WTC11 (cell line): Measurements from ENCODE around the gene ST6GALNAC2. TPM values are rescaled to one million over a fixed set of nuclear protein-coding genes. Genes with fewer than 3 reads are reported as not detected.
A peak's percentile ranks its signal among the peaks of the same experiment; 100 is the strongest.

Experiments
- ATAC-seq: fragments of 200-7000 bp; cut with Tn5 transposase; 2 replicates; pipeline ENCODE4 v1.10.0; 2021; ENCODE audit warnings: mild to moderate bottlenecking, moderate library complexity
- CTCF ChIA-PET: fragments of 300-600 bp; sonication (Branson Sonifier 250); formaldehyde crosslinking; loops from one replicate; lab custom pipeline; 2021; ENCODE audit warnings: antibody characterized with exemption; lab: Charles Lee
- POLR2A ChIA-PET: fragments of 350-600 bp; sonication (Branson Sonifier 250); formaldehyde crosslinking; loops from one replicate; lab custom pipeline; 2021; ENCODE audit warnings: antibody characterized with exemption; lab: Charles Lee
- DNase-seq: peaks from one replicate; pipeline ENCODE4 v3.0.0; 2021; ENCODE audit warnings: low spot score
- H3K27ac Mint-ChIP-seq: 2 replicates; pipeline ENCODE4 v1.8.0; 2021; ENCODE audit warnings: mixed read lengths
- H3K27me3 Mint-ChIP-seq: 2 replicates; pipeline ENCODE4 v1.8.0; 2021; ENCODE audit warnings: low read depth, mild to moderate bottlenecking, moderate library complexity, mixed read lengths
- H3K36me3 Mint-ChIP-seq: 2 replicates; pipeline ENCODE4 v1.8.0; 2021; ENCODE audit warnings: mixed read lengths
- H3K4me1 Mint-ChIP-seq: 2 replicates; pipeline ENCODE4 v1.8.0; 2022; ENCODE audit warnings: mixed read lengths
- H3K4me3 Mint-ChIP-seq: 2 replicates; pipeline ENCODE4 v1.8.0; 2021; ENCODE audit warnings: mild to moderate bottlenecking, moderate library complexity, mixed read lengths
- H3K9me3 Mint-ChIP-seq: 2 replicates; pipeline ENCODE4 v1.8.0; 2021; ENCODE audit warnings: mixed read lengths
- AR ChIP-seq: fragments of 250-450 bp; sonication (Bioruptor Pico); IDR thresholded peaks from 2 replicates; pipeline ENCODE4 v1.9.0; 2021; ENCODE audit warnings: mild to moderate bottlenecking
- ATF2 ChIP-seq: sonication (generic); formaldehyde crosslinking; IDR thresholded peaks from 2 replicates; pipeline ENCODE4 v1.8.1; 2022; ENCODE audit warnings: low read depth, missing genetic modification reagents, borderline replicate concordance
- CREB1 ChIP-seq: sonication (generic); formaldehyde crosslinking; IDR thresholded peaks from 2 replicates; pipeline ENCODE4 v1.8.0; 2023; ENCODE audit warnings: mild to moderate bottlenecking, missing genetic modification reagents
- CREM ChIP-seq: sonication (generic); formaldehyde crosslinking; IDR thresholded peaks from 2 replicates; pipeline ENCODE4 v1.8.1; 2022; ENCODE audit warnings: mild to moderate bottlenecking, missing genetic modification reagents, moderate library complexity
- ETV6 ChIP-seq: sonication (generic); formaldehyde crosslinking; IDR thresholded peaks from 2 replicates; pipeline ENCODE4 v1.8.1; 2022; ENCODE audit warnings: mild to moderate bottlenecking, missing genetic modification reagents
- FOXK1 ChIP-seq: sonication (generic); formaldehyde crosslinking; IDR thresholded peaks from 2 replicates; pipeline ENCODE4 v1.8.0; 2022; ENCODE audit warnings: mild to moderate bottlenecking, moderate library complexity, missing genetic modification reagents
- FOXP1 ChIP-seq: sonication (generic); formaldehyde crosslinking; IDR thresholded peaks from 2 replicates; pipeline ENCODE4 v1.8.0; 2022; ENCODE audit warnings: missing genetic modification reagents, mild to moderate bottlenecking, moderate library complexity, borderline replicate concordance
- GABPB1 ChIP-seq: sonication (generic); formaldehyde crosslinking; IDR thresholded peaks from 2 replicates; pipeline ENCODE4 v1.8.1; 2023; ENCODE audit warnings: mild to moderate bottlenecking, missing genetic modification reagents
- MXD4 ChIP-seq: fragments of 250-450 bp; sonication (Bioruptor Pico); IDR thresholded peaks from 2 replicates; pipeline ENCODE4 v1.8.0; 2021; ENCODE audit warnings: mild to moderate bottlenecking, moderate library complexity, borderline replicate concordance
- NR3C1 ChIP-seq: sonication (generic); formaldehyde crosslinking; conservative IDR thresholded peaks from 2 replicates; pipeline ENCODE4 v1.8.1; 2023; ENCODE audit warnings: low read depth, mild to moderate bottlenecking, missing genetic modification reagents
- OVOL2 ChIP-seq: fragments of 250-450 bp; sonication (Bioruptor Pico); IDR thresholded peaks from 2 replicates; pipeline ENCODE4 v1.9.0; 2021; ENCODE audit warnings: mild to moderate bottlenecking, borderline replicate concordance
- SMAD4 ChIP-seq: sonication (generic); formaldehyde crosslinking; IDR thresholded peaks from 2 replicates; pipeline ENCODE4 v1.8.0; 2022; ENCODE audit warnings: mild to moderate bottlenecking, missing genetic modification reagents
- TEAD1 ChIP-seq: sonication (generic); formaldehyde crosslinking; IDR thresholded peaks from 2 replicates; pipeline ENCODE4 v1.8.0; 2022; ENCODE audit warnings: mild to moderate bottlenecking, missing genetic modification reagents
- ZBTB21 ChIP-seq: sonication (generic); formaldehyde crosslinking; IDR thresholded peaks from 2 replicates; pipeline ENCODE4 v1.8.1; 2023; ENCODE audit warnings: mild to moderate bottlenecking, missing genetic modification reagents, borderline replicate concordance
- ZNF396 ChIP-seq: fragments of 250-450 bp; sonication (Bioruptor Pico); IDR thresholded peaks from 2 replicates; pipeline ENCODE4 v1.8.0; 2021; ENCODE audit warnings: mild to moderate bottlenecking, moderate library complexity, borderline replicate concordance
- ZNF423 ChIP-seq: fragments of 250-450 bp; sonication (Bioruptor Pico); IDR thresholded peaks from 2 replicates; pipeline ENCODE4 v2.1.2; 2022; ENCODE audit warnings: mild to moderate bottlenecking, moderate library complexity
- total RNA-seq: library from RNA; stranded (reverse); gene quantifications from 3 replicates; pipeline ENCODE4 v1.2.3, GENCODE V29; 2021
- TF ChIP-seq, protein P1 (sequence below): sonication (generic); formaldehyde crosslinking; IDR thresholded peaks from 2 replicates; pipeline ENCODE4 v1.8.1; 2023; ENCODE audit warnings: mild to moderate bottlenecking, moderate library complexity, missing genetic modification reagents
- TF ChIP-seq, protein P2 (sequence below): sonication (generic); formaldehyde crosslinking; IDR thresholded peaks from 2 replicates; pipeline ENCODE4 v1.8.1; 2022; ENCODE audit warnings: mild to moderate bottlenecking, moderate library complexity, missing genetic modification reagents
- TF ChIP-seq, protein P3 (sequence below): fragments of 250-450 bp; sonication (Bioruptor Pico); IDR thresholded peaks from 2 replicates; pipeline ENCODE4 v1.9.0; 2021; ENCODE audit warnings: mild to moderate bottlenecking, borderline replicate concordance

The ST6GALNAC2 gene
- total RNA-seq, 1 experiment from 2014 or later = not detected

DNA sequence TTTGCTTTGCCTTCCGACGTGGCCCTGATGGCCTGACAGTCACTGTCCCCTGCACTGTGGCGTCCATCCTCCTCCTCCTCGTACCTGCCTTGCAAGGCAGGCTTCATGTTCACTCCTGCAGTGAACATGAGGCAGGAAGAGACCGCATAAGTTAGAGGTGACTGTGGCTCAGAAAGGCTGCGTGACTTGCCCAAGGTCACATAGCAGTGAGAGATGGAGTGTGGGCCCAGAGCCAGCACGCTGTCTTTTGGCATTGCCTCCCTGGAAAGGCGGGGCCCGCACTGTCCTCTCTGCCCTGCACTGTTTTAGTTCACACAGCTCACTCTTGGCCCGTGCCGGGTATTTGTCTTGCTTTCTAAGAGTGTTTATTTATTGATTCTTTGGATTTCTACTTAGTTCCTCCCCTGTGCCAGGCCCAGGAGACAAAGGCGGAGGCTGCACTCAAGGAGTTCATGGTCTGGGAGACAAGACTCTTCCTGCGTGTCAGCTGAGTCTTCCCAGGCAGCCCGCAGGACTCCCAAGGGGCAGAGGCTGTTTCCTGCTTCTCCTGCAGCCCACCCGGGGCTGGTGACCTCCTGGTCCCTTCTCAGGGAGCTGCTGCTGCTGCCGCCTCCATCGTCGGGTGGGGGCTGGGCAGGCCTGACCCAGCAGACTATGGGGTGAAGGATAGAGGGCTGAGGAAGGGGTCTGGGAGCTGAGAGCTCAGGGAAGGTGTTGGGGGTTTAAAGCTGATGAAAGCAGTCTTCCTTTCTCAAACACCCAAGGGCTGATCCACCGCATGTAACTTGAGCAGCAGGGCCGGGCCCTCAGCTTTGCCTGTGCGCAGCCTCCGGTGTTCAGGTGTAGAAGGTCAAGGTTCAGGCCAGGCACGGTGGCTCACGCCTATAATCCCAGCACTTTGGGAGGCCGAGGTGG is 60.8 kb downstream of the ST6GALNAC2 start:
- TF ChIP-seq GABPB1 (CRISPR knock-in tag) (peak; percentile 36), ATF2 (CRISPR knock-in tag) (no peak), FOXK1 (CRISPR knock-in tag) (no peak), CREB1 (CRISPR knock-in tag) (no peak)
- TF ChIP-seq, protein P1, sequence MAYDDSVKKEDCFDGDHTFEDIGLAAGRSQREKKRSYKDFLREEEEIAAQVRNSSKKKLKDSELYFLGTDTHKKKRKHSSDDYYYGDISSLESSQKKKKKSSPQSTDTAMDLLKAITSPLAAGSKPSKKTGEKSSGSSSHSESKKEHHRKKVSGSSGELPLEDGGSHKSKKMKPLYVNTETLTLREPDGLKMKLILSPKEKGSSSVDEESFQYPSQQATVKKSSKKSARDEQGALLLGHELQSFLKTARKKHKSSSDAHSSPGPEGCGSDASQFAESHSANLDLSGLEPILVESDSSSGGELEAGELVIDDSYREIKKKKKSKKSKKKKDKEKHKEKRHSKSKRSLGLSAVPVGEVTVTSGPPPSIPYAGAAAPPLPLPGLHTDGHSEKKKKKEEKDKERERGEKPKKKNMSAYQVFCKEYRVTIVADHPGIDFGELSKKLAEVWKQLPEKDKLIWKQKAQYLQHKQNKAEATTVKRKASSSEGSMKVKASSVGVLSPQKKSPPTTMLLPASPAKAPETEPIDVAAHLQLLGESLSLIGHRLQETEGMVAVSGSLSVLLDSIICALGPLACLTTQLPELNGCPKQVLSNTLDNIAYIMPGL (CRISPR knock-in tag) = no peak
- no peaks in the 10 kb centered on the region for H3K36me3 Mint-ChIP-seq
- H3K27ac Mint-ChIP-seq = 0 out of 2 replicates have a peak overlapping the region, but pooled peaks have one; percentile 46
- no peak overlapping the region for H3K4me3 Mint-ChIP-seq
- H3K4me1 Mint-ChIP-seq = peaks cover 21% of the 10 kb centered on the region
- no peaks in the 10 kb centered on the region for H3K9me3 Mint-ChIP-seq
- no peak for ATAC-seq
- H3K27me3 Mint-ChIP-seq = peaks cover 23% of the 10 kb centered on the region
- DNase-seq = no peak
- POLR2A ChIA-PET = no interaction called here
- CTCF ChIA-PET = interaction anchor here (0.5 to 4.6 kb wide), 10 partner anchors 12 to 157 kb away, joined by 3 to 123 read pairs (median 4); partner anchors contain the start of genes CYGB and PRCD

- peak; percentile 79 for ATAC-seq
- POLR2A ChIA-PET = interaction anchor here (0.5 to 0.7 kb wide), 3 partner anchors 148 to 168 kb away, joined by 3 read pairs; no protein-coding TSS in a partner anchor
- peak; percentile 88 for DNase-seq
- Mint-ChIP-seq H3K27ac (no peak overlapping the region), H3K4me1 (peaks cover 21% of the 10 kb centered on the region), H3K4me3 (peak overlapping the region; percentile 29; the same call in 1 of the 2 replicates), H3K27me3 (peaks cover 24% of the 10 kb centered on the region), H3K9me3 (no peaks in the 10 kb centered on the region), H3K36me3 (no peaks in the 10 kb centered on the region)
- CTCF ChIA-PET = interaction anchor here (0.5 to 4.6 kb wide), 97 partner anchors 10 to 1621 kb away, joined by 3 to 123 read pairs (median 4); partner anchors contain the start of genes AANAT, CYGB, JMJD6 and METTL23
- TF ChIP-seq ZNF396 (CRISPR knock-in tag) (no peak), ETV6 (CRISPR knock-in tag) (peak; percentile 57; the same call in 1 of the 2 replicates), SMAD4 (no peak), FOXP1 (CRISPR knock-in tag) (no peak), ZNF423 (no peak; the same call in 1 of the 2 replicates), CREM (CRISPR knock-in tag) (no peak), TEAD1 (CRISPR knock-in tag) (no peak), AR (no peak), MXD4 (CRISPR knock-in tag) (no peak), OVOL2 (CRISPR knock-in tag) (no peak), ZBTB21 (CRISPR knock-in tag) (no peak), NR3C1 (no peak)
- TF ChIP-seq, protein P2, sequence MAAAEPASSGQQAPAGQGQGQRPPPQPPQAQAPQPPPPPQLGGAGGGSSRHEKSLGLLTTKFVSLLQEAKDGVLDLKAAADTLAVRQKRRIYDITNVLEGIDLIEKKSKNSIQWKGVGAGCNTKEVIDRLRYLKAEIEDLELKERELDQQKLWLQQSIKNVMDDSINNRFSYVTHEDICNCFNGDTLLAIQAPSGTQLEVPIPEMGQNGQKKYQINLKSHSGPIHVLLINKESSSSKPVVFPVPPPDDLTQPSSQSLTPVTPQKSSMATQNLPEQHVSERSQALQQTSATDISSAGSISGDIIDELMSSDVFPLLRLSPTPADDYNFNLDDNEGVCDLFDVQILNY (CRISPR knock-in tag) = no peak
- TF ChIP-seq, protein P3, sequence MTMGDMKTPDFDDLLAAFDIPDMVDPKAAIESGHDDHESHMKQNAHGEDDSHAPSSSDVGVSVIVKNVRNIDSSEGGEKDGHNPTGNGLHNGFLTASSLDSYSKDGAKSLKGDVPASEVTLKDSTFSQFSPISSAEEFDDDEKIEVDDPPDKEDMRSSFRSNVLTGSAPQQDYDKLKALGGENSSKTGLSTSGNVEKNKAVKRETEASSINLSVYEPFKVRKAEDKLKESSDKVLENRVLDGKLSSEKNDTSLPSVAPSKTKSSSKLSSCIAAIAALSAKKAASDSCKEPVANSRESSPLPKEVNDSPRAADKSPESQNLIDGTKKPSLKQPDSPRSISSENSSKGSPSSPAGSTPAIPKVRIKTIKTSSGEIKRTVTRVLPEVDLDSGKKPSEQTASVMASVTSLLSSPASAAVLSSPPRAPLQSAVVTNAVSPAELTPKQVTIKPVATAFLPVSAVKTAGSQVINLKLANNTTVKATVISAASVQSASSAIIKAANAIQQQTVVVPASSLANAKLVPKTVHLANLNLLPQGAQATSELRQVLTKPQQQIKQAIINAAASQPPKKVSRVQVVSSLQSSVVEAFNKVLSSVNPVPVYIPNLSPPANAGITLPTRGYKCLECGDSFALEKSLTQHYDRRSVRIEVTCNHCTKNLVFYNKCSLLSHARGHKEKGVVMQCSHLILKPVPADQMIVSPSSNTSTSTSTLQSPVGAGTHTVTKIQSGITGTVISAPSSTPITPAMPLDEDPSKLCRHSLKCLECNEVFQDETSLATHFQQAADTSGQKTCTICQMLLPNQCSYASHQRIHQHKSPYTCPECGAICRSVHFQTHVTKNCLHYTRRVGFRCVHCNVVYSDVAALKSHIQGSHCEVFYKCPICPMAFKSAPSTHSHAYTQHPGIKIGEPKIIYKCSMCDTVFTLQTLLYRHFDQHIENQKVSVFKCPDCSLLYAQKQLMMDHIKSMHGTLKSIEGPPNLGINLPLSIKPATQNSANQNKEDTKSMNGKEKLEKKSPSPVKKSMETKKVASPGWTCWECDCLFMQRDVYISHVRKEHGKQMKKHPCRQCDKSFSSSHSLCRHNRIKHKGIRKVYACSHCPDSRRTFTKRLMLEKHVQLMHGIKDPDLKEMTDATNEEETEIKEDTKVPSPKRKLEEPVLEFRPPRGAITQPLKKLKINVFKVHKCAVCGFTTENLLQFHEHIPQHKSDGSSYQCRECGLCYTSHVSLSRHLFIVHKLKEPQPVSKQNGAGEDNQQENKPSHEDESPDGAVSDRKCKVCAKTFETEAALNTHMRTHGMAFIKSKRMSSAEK (CRISPR knock-in tag) = no peak
These were observed 62.3 kb downstream of the ST6GALNAC2 start for GRCh38 chr17:76523084-76524037.
